B cell (primary cell): Measurements from ENCODE around the gene ZFP37. TPM values are rescaled to one million over a fixed set of nuclear protein-coding genes. Genes with fewer than 3 reads are reported as not detected.

Experiments
- ATAC-seq: fragments of 200-7000 bp; cut with Tn5 transposase; one replicate; pipeline ENCODE4 v1.10.0; 2021; ENCODE audit warnings: low read depth, mild to moderate bottlenecking, moderate number of reproducible peaks, moderate library complexity
- CTCF ChIA-PET: fragments of 350-600 bp; sonication (Branson Sonifier 250); formaldehyde crosslinking; loops from one replicate; lab custom pipeline; 2021; ENCODE audit warnings: antibody characterized with exemption, inconsistent platforms; lab: Charles Lee
- POLR2A ChIA-PET: fragments of 350-600 bp; sonication (Branson Sonifier 250); formaldehyde crosslinking; loops from one replicate; lab custom pipeline; 2021; ENCODE audit warnings: antibody characterized with exemption; lab: Charles Lee
- DNase-seq: peaks from one replicate; pipeline ENCODE4 v3.0.0; 2013
- H2AFZ ChIP-seq: 2 replicates; pipeline ENCODE4 v1.6.1; 2012; ENCODE audit warnings: mild to moderate bottlenecking, low read depth, low read length; ENCODE audit not compliant: insufficient read depth, poor library complexity, severe bottlenecking
- H3K27ac ChIP-seq, 2 donors: 1 replicate in 1 of 2; 2 replicates in 1 of 2; pipeline ENCODE4 v1.5.1; 2012 to 2013; ENCODE audit warnings: low read length in 2 of 2, mild to moderate bottlenecking in 2 of 2, moderate library complexity in 1 of 2
- H3K27me3 ChIP-seq, 4 experiments: fragments of 200-600 bp in 1 of 4; sonication (generic) in 1 of 4; replicated peaks in 1 of 4; 1 replicate in 2 of 4; 2 replicates in 2 of 4; pipeline versions ENCODE4 v1.6.1 to v1.7.0; 2013 to 2016; ENCODE audit warnings: low read length in 3 of 4, mild to moderate bottlenecking in 2 of 4, mixed read lengths in 1 of 4, moderate library complexity in 1 of 4; ENCODE audit not compliant: insufficient read depth in 4 of 4, control insufficient read depth in 3 of 4; ENCODE audit errors: control extremely low read depth in 1 of 4
- H3K36me3 ChIP-seq, 2 experiments: replicated peaks in 1 of 2; 1 replicate in 1 of 2; 2 replicates in 1 of 2; pipeline versions ENCODE4 v1.6.1 to v1.7.1; 2013; ENCODE audit warnings: low read length in 1 of 2; ENCODE audit not compliant: insufficient read depth in 2 of 2, control insufficient read depth in 1 of 2; ENCODE audit errors: control extremely low read depth in 1 of 2, extremely low read depth in 1 of 2
- H3K4me1 ChIP-seq, 2 donors: fragments of 200-600 bp in 1 of 2; sonication (generic) in 1 of 2; 1 replicate in 1 of 2; 2 replicates in 1 of 2; pipeline versions ENCODE4 v1.5.1 to v1.6.1; 2013 to 2017; ENCODE audit warnings: low read length in 2 of 2; ENCODE audit not compliant: control insufficient read depth in 2 of 2, insufficient read depth in 2 of 2
- H3K4me2 ChIP-seq: replicated peaks from 2 replicates; pipeline ENCODE3; 2012; ENCODE audit warnings: mild to moderate bottlenecking, low read depth, low read length; ENCODE audit not compliant: poor library complexity, severe bottlenecking
- H3K4me3 ChIP-seq, 5 experiments: fragments of 200-600 bp in 1 of 5; sonication (generic) in 1 of 5; 1 replicate in 3 of 5; 2 replicates in 2 of 5; pipeline versions ENCODE4 v1.5.1 to v1.7.0; 2011 to 2016; ENCODE audit warnings: low read length in 4 of 5, mild to moderate bottlenecking in 4 of 5, low read depth in 2 of 5, control low read depth in 1 of 5, moderate library complexity in 1 of 5; ENCODE audit not compliant: insufficient read depth in 1 of 5; ENCODE audit errors: control extremely low read depth in 1 of 5, extremely low read depth in 1 of 5
- H3K79me2 ChIP-seq: fragments of 200-600 bp; sonication (generic); one replicate; pipeline ENCODE4 v1.6.0; 2016; ENCODE audit warnings: low read length; ENCODE audit not compliant: control insufficient read depth, insufficient read depth
- H3K9ac ChIP-seq: fragments of 200-600 bp; sonication (generic); 2 replicates; pipeline ENCODE4 v1.6.1; 2017; ENCODE audit warnings: mild to moderate bottlenecking, low read length, moderate library complexity
- H3K9me3 ChIP-seq, 3 donors: one replicate each; pipeline versions ENCODE4 v1.6.1 to v1.7.1; 2013; ENCODE audit warnings: low read length in 2 of 3; ENCODE audit not compliant: control insufficient read depth in 2 of 3, insufficient read depth in 1 of 3; ENCODE audit errors: control extremely low read depth in 1 of 3
- H4K20me1 ChIP-seq: 2 replicates; pipeline ENCODE4 v1.6.0; 2012; ENCODE audit warnings: mild to moderate bottlenecking, low read length; ENCODE audit not compliant: insufficient read depth, control insufficient read depth, poor library complexity, severe bottlenecking
- H3K27ac Mint-ChIP-seq: one replicate; pipeline ENCODE4 v1.8.0; 2021; ENCODE audit warnings: mixed read lengths
- H3K27me3 Mint-ChIP-seq: one replicate; pipeline ENCODE4 v1.8.0; 2021; ENCODE audit warnings: mixed read lengths
- H3K4me1 Mint-ChIP-seq: one replicate; pipeline ENCODE4 v1.8.0; 2021; ENCODE audit warnings: mixed read lengths
- H3K4me3 Mint-ChIP-seq: one replicate; pipeline ENCODE4 v1.8.0; 2021; ENCODE audit warnings: mixed read lengths
- H3K9me3 Mint-ChIP-seq: one replicate; pipeline ENCODE4 v1.8.0; 2022; ENCODE audit warnings: mixed read lengths; ENCODE audit not compliant: insufficient read depth
- CTCF ChIP-seq: fragments of 200-600 bp; IDR thresholded peaks from one replicate; pipeline ENCODE4 v1.8.0; 2022; ENCODE audit warnings: antibody characterized with exemption, mild to moderate bottlenecking
- EZH2 ChIP-seq: IDR thresholded peaks from 2 replicates; pipeline ENCODE4 v1.6.1; 2012; ENCODE audit warnings: borderline replicate concordance, low read depth, mild to moderate bottlenecking, moderate library complexity, low read length; ENCODE audit not compliant: insufficient read depth, poor library complexity, severe bottlenecking
- WGBS: methylation state at CpG from one replicate; pipeline ENCODE4 v1.1.5; 2013; ENCODE audit warnings: missing lambda C conversion rate; ENCODE audit not compliant: insufficient coverage; 5-methylcytosine and 5-hydroxymethylcytosine counted together
- intact Hi-C: fragments of 100-400 bp; cut with micrococcal nuclease; formaldehyde crosslinking; loops from one replicate; pipeline ENCODE4 v1.10.0; 2022
- polyA plus RNA-seq: library from polyadenylated mRNA; depleted of rRNA; stranded (reverse); fragments of >200 nt; gene quantifications from 2 replicates; pipeline ENCODE4 v1.2.3, GENCODE V29; 2012
- total RNA-seq, 2 donors: library from RNA; stranded (reverse); fragments of 120-200 nt in 1 of 2; gene quantifications; 1 replicate in 1 of 2; 2 replicates in 1 of 2; pipeline versions ENCODE4 v1.2.3 to v1.2.4, GENCODE V29; 2013 to 2022

The ZFP37 gene
- total and polyA plus RNA-seq, 2 donors (not counting 1 experiment from before 2014, with no cell fraction given) = 0.42 to 4.0 TPM

- H3K4me2 ChIP-seq = no peak overlapping the region
Measured at GRCh38 chr9:113042884-113043657, 13.5 kb downstream of the ZFP37 start.

More at GRCh38 chr9:113042884-113043657, 13.5 kb downstream of the ZFP37 start:
- WGBS = 100% methylated on average over 1 of the region's 4 CpGs
- ATAC-seq (no peak), DNase-seq (no peak)
- intact Hi-C loops = no loop called here
- Histone ChIP-seq H3K4me3 (no peak overlapping the region), H3K79me2 (no peaks in the 10 kb centered on the region), H2AFZ (no peak overlapping the region), H3K9ac (no peak overlapping the region), H3K4me1 (no peaks in the 10 kb centered on the region), H3K36me3 (peaks cover 2 to 14% of the 10 kb centered on the region in 2 experiments), H3K9me3 (peaks cover 22 to 89% (median 39%) of the 10 kb centered on the region in 3 donors), H4K20me1 (no peaks in the 10 kb centered on the region), H3K27me3 (no peaks in the 10 kb centered on the region), H3K27ac (no peak overlapping the region)
- H3K4me3 Mint-ChIP-seq = no peak overlapping the region
- no peak for TF ChIP-seq EZH2
- TF ChIP-seq CTCF = no peak
- H3K27me3 Mint-ChIP-seq = no peaks in the 10 kb centered on the region
- peaks cover 25% of the 10 kb centered on the region for H3K9me3 Mint-ChIP-seq
- no peaks in the 10 kb centered on the region for H3K4me1 Mint-ChIP-seq
- CTCF ChIA-PET = no interaction called here
- POLR2A ChIA-PET = no interaction called here
- H3K27ac Mint-ChIP-seq = no peak overlapping the region
